DOHH2 (cell line): ENCODE measurements around the gene GRIN2C.

ENCODE experiments used
- EZH2phosphoT487 ChIP-seq: fragments of 200-600 bp; sonication (generic); IDR thresholded peaks from 2 replicates; pipeline ENCODE4 v1.6.1; 2017; ENCODE audit warnings: borderline replicate concordance, mild to moderate bottlenecking, antibody characterized with exemption, low read length, moderate library complexity, mixed read lengths
- TF ChIP-seq, protein P1 (sequence below): fragments of 200-600 bp; sonication (generic); IDR thresholded peaks from one replicate; pipeline ENCODE4 v1.5.1; 2014; ENCODE audit warnings: antibody characterized with exemption, mild to moderate bottlenecking, low read depth, low read length; ENCODE audit not compliant: poor library complexity, severe bottlenecking

DNA sequence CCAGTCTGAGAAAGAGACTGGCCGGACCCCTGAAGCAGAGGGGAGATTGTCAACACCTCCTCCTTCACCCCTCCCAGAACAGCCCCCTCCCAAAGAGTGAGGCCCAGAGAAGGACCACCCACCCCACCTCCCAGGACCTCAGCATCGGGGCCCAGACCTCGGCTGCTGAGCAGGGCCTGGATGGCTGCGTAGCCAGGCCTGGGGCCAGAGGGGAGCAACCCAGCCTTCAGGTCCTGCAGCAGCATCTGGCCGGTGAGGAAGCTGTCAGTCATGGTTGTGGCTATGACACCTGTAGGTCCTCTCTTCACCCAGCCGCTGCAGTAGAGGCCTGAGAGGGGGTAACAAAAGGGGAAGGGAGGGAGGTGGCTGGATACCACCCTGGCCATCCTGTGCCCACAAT is 3.2 kb upstream of the GRIN2C start:
- TF ChIP-seq, protein P1, sequence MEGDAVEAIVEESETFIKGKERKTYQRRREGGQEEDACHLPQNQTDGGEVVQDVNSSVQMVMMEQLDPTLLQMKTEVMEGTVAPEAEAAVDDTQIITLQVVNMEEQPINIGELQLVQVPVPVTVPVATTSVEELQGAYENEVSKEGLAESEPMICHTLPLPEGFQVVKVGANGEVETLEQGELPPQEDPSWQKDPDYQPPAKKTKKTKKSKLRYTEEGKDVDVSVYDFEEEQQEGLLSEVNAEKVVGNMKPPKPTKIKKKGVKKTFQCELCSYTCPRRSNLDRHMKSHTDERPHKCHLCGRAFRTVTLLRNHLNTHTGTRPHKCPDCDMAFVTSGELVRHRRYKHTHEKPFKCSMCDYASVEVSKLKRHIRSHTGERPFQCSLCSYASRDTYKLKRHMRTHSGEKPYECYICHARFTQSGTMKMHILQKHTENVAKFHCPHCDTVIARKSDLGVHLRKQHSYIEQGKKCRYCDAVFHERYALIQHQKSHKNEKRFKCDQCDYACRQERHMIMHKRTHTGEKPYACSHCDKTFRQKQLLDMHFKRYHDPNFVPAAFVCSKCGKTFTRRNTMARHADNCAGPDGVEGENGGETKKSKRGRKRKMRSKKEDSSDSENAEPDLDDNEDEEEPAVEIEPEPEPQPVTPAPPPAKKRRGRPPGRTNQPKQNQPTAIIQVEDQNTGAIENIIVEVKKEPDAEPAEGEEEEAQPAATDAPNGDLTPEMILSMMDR, result no peak
- TF ChIP-seq EZH2phosphoT487, result no peak
